ENCODE measurements around the gene PCED1B.
A peak's percentile ranks its signal among the peaks of the same experiment; 100 is the strongest.

The PCED1B gene

GRCh38 chr12:47141459-47141858 is 62.0 kb downstream of the PCED1B start:
- Histone ChIP-seq H2AK5ac (ENCODE audit: low read length) (no peak overlapping the region), H2BK5ac (ENCODE audit: low read depth, low read length, poor library complexity) (no peak overlapping the region), H2BK120ac (ENCODE audit: insufficient read depth, low read length, poor library complexity) (no peak overlapping the region), H3K27me3 (ENCODE audit: insufficient read depth, low read length) (no peaks in the 10 kb centered on the region), H3K4me2 (ENCODE audit: low read length) (no peak overlapping the region), H3K23ac (ENCODE audit: low read length) (no peak overlapping the region), H4K91ac (ENCODE audit: low read depth, low read length) (no peak overlapping the region), H3K79me1 (ENCODE audit: low read length) (no peaks in the 10 kb centered on the region), H3K36me3 (ENCODE audit: control insufficient read depth in 1 of 2, insufficient read depth in 2 of 2, low read length in 2 of 2) (no peaks in the 10 kb centered on the region), H3K9me3 (ENCODE audit: insufficient read depth, low read depth, low read length) (no peaks in the 10 kb centered on the region), H4K12ac (ENCODE audit: low read depth, low read length) (no peak overlapping the region), H3K4me1 (ENCODE audit: control insufficient read depth in 1 of 2, insufficient read depth in 2 of 2, low read length in 2 of 2) (peaks cover 5 to 7% of the 10 kb centered on the region in 2 experiments), H3K27ac (ENCODE audit: low read depth, low read length) (no peak overlapping the region), H3K18ac (ENCODE audit: low read length) (no peak overlapping the region), H3K9ac (ENCODE audit: low read length) (no peak overlapping the region), H4K8ac (ENCODE audit: low read depth, low read length) (peak overlapping the region; percentile 4), H3K4ac (ENCODE audit: low read depth, low read length) (no peak overlapping the region), H3K4me3 (ENCODE audit: low read depth, low read length) (no peak overlapping the region), H2BK12ac (ENCODE audit: low read length) (no peak overlapping the region), H3K14ac (ENCODE audit: low read length) (no peak overlapping the region), H2AFZ (ENCODE audit: insufficient read depth, low read length, poor library complexity) (no peak overlapping the region), H3K79me2 (ENCODE audit: control insufficient read depth, insufficient read depth, low read length, poor library complexity) (no peaks in the 10 kb centered on the region)
- no peak for DNase-seq

- H3K27me3 ChIP-seq (ENCODE audit: insufficient read depth, low read length) = no peaks in the 10 kb centered on the region
- H3K4me1 ChIP-seq (ENCODE audit: control insufficient read depth in 1 of 2, insufficient read depth in 2 of 2, low read length in 2 of 2) = peaks cover 5 to 7% of the 10 kb centered on the region in 2 experiments
- no peak overlapping the region for H3K18ac ChIP-seq (ENCODE audit: low read length)
- no peak overlapping the region for H2AK5ac ChIP-seq (ENCODE audit: low read length)
- no peak overlapping the region for H2BK5ac ChIP-seq (ENCODE audit: low read depth, low read length, poor library complexity)
- no peak overlapping the region for H2AFZ ChIP-seq (ENCODE audit: insufficient read depth, low read length, poor library complexity)
- H3K79me2 ChIP-seq (ENCODE audit: control insufficient read depth, insufficient read depth, low read length, poor library complexity) = no peaks in the 10 kb centered on the region
- no peak overlapping the region for H4K91ac ChIP-seq (ENCODE audit: low read depth, low read length)
- no peak overlapping the region for H3K23ac ChIP-seq (ENCODE audit: low read length)
- no peak overlapping the region for H3K4ac ChIP-seq (ENCODE audit: low read depth, low read length)
- H4K12ac ChIP-seq (ENCODE audit: low read depth, low read length) = no peak overlapping the region
- no peaks in the 10 kb centered on the region for H3K36me3 ChIP-seq (ENCODE audit: control insufficient read depth in 1 of 2, insufficient read depth in 2 of 2, low read length in 2 of 2)
- no peaks in the 10 kb centered on the region for H3K9me3 ChIP-seq (ENCODE audit: insufficient read depth, low read depth, low read length)
- no peak overlapping the region for H2BK12ac ChIP-seq (ENCODE audit: low read length)
- no peak overlapping the region for H4K8ac ChIP-seq (ENCODE audit: low read depth, low read length)
- H2BK120ac ChIP-seq (ENCODE audit: insufficient read depth, low read length, poor library complexity) = no peak overlapping the region
- H3K4me2 ChIP-seq (ENCODE audit: low read length) = no peak overlapping the region
- no peak overlapping the region for H3K14ac ChIP-seq (ENCODE audit: low read length)
- DNase-seq = no peak
- no peak overlapping the region for H3K9ac ChIP-seq (ENCODE audit: low read length)
- no peak overlapping the region for H3K4me3 ChIP-seq (ENCODE audit: low read depth, low read length)
- H3K27ac ChIP-seq (ENCODE audit: low read depth, low read length) = no peak overlapping the region
- H3K79me1 ChIP-seq (ENCODE audit: low read length) = no peaks in the 10 kb centered on the region
- WGBS (ENCODE audit: extremely low coverage, insufficient coverage, insufficient read length) = no CpG with 5 or more reads among the region's 2 CpGs
Observed at GRCh38 chr12:47144769-47145168, 65.3 kb downstream of the PCED1B start.

GRCh38 chr12:47145188-47145587 is 65.8 kb downstream of the PCED1B start:
- Histone ChIP-seq H3K23ac (ENCODE audit: low read length) (no peak overlapping the region), H2AK5ac (ENCODE audit: low read length) (no peak overlapping the region), H3K9ac (ENCODE audit: low read length) (no peak overlapping the region), H2BK12ac (ENCODE audit: low read length) (no peak overlapping the region), H3K79me2 (ENCODE audit: control insufficient read depth, insufficient read depth, low read length, poor library complexity) (no peaks in the 10 kb centered on the region), H3K27me3 (ENCODE audit: insufficient read depth, low read length) (no peaks in the 10 kb centered on the region), H3K18ac (ENCODE audit: low read length) (no peak overlapping the region), H3K4me1 (ENCODE audit: control insufficient read depth in 1 of 2, insufficient read depth in 2 of 2, low read length in 2 of 2) (peaks cover 5 to 7% of the 10 kb centered on the region in 2 experiments), H2BK120ac (ENCODE audit: insufficient read depth, low read length, poor library complexity) (no peak overlapping the region), H3K9me3 (ENCODE audit: insufficient read depth, low read depth, low read length) (no peaks in the 10 kb centered on the region), H4K8ac (ENCODE audit: low read depth, low read length) (no peak overlapping the region), H4K12ac (ENCODE audit: low read depth, low read length) (no peak overlapping the region), H3K4ac (ENCODE audit: low read depth, low read length) (no peak overlapping the region), H3K4me2 (ENCODE audit: low read length) (no peak overlapping the region), H2AFZ (ENCODE audit: insufficient read depth, low read length, poor library complexity) (no peak overlapping the region), H3K4me3 (ENCODE audit: low read depth, low read length) (no peak overlapping the region), H2BK5ac (ENCODE audit: low read depth, low read length, poor library complexity) (no peak overlapping the region), H3K27ac (ENCODE audit: low read depth, low read length) (no peak overlapping the region), H4K91ac (ENCODE audit: low read depth, low read length) (no peak overlapping the region), H3K79me1 (ENCODE audit: low read length) (no peaks in the 10 kb centered on the region), H3K14ac (ENCODE audit: low read length) (no peak overlapping the region), H3K36me3 (ENCODE audit: control insufficient read depth in 1 of 2, insufficient read depth in 2 of 2, low read length in 2 of 2) (no peaks in the 10 kb centered on the region)
- no peak for DNase-seq
- no CpG with 5 or more reads among the region's 4 CpGs for WGBS (ENCODE audit: extremely low coverage, insufficient coverage, insufficient read length)

- Histone ChIP-seq H3K27ac (ENCODE audit: low read depth, low read length) (no peak overlapping the region), H2BK120ac (ENCODE audit: insufficient read depth, low read length, poor library complexity) (no peak overlapping the region), H2BK12ac (ENCODE audit: low read length) (no peak overlapping the region), H3K9ac (ENCODE audit: low read length) (no peak overlapping the region), H3K27me3 (ENCODE audit: insufficient read depth, low read length) (no peaks in the 10 kb centered on the region), H3K79me2 (ENCODE audit: control insufficient read depth, insufficient read depth, low read length, poor library complexity) (no peaks in the 10 kb centered on the region), H3K23ac (ENCODE audit: low read length) (no peak overlapping the region), H2BK5ac (ENCODE audit: low read depth, low read length, poor library complexity) (no peak overlapping the region), H4K91ac (ENCODE audit: low read depth, low read length) (no peak overlapping the region), H3K79me1 (ENCODE audit: low read length) (no peaks in the 10 kb centered on the region), H3K4ac (ENCODE audit: low read depth, low read length) (no peak overlapping the region), H3K14ac (ENCODE audit: low read length) (no peak overlapping the region), H3K36me3 (ENCODE audit: control insufficient read depth in 1 of 2, insufficient read depth in 2 of 2, low read length in 2 of 2) (no peaks in the 10 kb centered on the region), H3K4me2 (ENCODE audit: low read length) (no peak overlapping the region), H2AK5ac (ENCODE audit: low read length) (no peak overlapping the region), H3K9me3 (ENCODE audit: insufficient read depth, low read depth, low read length) (no peaks in the 10 kb centered on the region), H4K8ac (ENCODE audit: low read depth, low read length) (no peak overlapping the region), H4K12ac (ENCODE audit: low read depth, low read length) (no peak overlapping the region), H3K4me3 (ENCODE audit: low read depth, low read length) (no peak overlapping the region), H2AFZ (ENCODE audit: insufficient read depth, low read length, poor library complexity) (no peak overlapping the region), H3K18ac (ENCODE audit: low read length) (no peak overlapping the region), H3K4me1 (ENCODE audit: control insufficient read depth in 1 of 2, insufficient read depth in 2 of 2, low read length in 2 of 2) (no peaks in the 10 kb centered on the region)
- no CpG with 5 or more reads among the region's 2 CpGs for WGBS (ENCODE audit: extremely low coverage, insufficient coverage, insufficient read length)
- no peak for DNase-seq
Observed at GRCh38 chr12:47147739-47148138, 68.3 kb downstream of the PCED1B start.

All from trophoblast cell (in vitro differentiated cells and primary cell).